Measurements from ENCODE around the gene ECI2.

The ECI2 gene, protein sequence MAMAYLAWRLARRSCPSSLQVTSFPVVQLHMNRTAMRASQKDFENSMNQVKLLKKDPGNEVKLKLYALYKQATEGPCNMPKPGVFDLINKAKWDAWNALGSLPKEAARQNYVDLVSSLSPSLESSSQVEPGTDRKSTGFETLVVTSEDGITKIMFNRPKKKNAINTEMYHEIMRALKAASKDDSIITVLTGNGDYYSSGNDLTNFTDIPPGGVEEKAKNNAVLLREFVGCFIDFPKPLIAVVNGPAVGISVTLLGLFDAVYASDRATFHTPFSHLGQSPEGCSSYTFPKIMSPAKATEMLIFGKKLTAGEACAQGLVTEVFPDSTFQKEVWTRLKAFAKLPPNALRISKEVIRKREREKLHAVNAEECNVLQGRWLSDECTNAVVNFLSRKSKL

DNA sequence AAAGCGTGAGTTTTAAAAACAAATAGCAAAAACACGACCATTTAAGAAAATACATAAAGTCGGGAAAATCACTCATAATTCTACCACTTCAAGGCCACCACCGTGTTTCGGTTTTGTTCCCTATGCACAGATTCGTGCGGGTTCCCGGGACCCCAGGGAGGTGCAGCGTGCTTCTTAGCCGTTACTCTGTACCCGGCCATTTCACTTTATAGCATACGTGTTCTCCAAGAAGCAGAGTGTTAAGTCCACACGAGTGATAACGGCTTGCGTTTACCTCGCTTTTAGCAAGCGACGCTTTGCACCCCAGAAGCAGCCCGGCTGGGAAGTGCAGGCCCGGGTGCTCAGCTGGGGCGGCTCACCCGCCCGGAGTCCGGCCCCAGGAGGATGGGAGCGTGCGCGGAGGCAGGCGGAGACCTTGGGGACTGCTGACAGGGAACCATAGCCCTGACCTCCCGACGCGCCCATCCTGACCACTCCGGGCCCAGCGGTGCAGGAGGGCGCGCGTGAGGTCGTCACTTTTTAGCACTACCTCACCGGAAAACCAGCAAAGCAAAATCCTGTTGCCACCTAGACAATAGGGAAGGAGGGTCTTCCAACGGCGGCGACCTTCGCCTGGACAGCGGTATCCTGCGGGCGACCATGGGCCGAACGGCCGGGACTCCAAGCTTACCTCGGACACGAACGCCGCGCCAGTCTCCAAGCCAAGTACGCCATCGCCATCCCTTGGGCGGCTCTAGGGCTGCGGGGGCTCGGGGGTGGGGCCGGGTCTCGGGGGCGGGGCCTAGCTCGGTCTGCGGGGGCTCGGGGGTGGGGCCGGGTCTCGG is at the start of gene ECI2:
Gene ECI2, minus strand, starts transcription at position 735 of the 824 bp plus-strand sequence. Its CDS starts 15 bp downstream, at position 720.
- DNase-seq = peak; percentile 47 to 70

DNA sequence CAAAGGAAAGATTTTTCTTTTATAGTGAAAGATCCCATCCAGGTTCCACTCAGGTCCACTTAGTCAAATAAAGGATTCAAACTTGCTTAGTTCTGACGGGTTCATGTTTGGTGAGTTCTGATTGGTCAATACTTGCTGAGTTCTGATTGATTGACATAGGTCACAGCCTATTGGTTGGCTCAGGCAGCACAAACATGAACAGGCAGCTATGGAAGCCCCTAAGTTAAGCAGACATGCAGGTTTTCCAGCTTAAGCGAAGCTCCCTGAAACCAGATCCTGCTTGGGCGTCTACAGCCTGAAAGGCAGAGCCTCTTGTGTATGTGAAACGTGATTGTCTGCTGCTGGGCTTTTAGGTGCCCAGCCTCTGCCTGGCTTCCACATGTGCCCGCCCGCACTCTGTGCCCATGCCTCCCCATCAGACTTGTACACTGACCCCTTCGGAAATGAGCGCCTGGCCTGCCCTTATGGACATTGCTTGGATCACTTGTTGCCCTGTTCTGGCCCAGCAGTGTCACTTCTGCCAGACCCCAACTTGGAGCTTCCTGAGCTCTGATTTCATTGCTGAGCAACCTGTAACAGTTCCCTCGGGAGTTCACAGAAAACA is 45.4 kb upstream of the ECI2 start:
- DNase-seq = peak in 1 of 2 experiments; percentile 31

DNA sequence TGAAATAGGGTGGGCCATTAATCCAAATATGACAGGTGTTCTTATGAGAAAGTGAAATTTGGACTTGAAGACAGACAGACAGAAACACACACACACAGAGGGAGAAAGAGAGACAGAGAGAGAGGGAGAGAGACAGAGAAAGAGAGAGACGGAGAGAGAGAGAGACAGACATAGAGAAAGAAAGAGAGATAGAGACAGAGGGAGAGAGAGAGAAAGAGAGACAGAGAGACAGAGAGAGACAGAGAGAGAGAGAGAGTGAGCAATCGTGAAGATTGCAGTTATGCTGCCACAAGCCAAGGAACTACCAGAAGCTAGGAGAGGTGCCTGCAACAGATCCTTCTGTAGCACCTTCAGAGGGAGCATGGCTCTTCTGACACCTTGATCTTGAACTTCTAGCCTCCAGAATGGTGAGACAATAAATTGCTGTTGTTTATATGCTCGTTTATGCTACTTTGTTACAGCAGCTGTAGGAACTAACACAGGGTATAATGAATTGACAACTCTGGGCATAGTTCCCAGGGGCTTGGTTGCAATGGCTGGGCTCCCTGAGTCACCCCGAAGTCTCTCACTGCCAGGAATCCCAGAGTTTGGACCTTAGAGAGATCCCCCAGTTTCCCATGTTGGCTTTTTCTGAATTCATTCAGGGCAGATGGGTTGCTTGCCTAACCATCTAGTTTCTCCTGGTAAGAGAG is 44.7 kb upstream of the ECI2 start:
- DNase-seq = no peak

DNA sequence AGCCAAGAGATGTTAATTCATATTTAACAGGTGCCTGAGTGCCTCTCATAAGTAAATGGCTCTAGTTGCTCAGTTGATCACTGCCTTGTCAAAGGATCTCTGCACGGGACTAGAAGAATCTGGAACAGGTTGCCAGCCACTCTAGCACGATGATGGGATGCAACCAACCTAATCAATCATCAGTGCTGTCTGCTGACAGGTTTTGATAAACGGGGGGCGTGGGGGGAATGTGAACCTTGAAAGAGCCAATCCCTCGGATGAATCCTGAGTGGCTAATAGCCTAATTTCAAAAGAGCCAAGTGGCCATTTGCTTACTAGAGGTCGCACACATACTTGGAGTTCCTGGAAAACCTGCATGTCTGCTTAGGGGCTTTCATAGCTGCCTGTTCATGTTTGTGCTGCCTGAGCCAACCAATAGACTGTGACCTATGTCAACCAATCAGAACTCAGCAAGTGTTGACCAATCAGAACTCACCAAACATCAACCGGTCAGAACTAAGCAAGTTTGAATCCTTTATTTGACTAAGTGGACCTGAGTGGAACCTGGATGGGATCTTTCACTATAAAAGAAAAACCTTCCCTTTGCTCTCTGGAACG is 43.5 kb upstream of the ECI2 start:
- peak in 1 of 2 experiments; percentile 8 for DNase-seq

DNA sequence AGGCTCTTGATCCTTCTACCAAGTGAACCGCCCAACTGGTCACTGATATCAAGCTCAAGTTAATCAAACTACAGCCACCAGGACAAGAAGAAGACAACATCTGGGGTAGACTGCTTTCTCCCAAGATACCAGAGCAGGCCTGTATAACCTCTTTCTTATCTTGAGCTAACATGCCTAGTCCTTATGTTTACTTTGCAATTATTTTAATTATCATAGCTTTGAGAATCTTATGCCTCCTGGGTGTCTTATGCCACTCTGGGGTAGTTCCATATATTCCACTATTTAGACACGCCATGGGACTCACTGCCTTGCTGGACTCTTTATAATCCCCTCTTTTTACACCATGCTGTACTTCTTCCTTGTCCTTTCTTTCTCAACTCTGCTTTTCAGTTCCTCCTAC is 41.5 kb upstream of the ECI2 start:
- DNase-seq = no peak

DNA sequence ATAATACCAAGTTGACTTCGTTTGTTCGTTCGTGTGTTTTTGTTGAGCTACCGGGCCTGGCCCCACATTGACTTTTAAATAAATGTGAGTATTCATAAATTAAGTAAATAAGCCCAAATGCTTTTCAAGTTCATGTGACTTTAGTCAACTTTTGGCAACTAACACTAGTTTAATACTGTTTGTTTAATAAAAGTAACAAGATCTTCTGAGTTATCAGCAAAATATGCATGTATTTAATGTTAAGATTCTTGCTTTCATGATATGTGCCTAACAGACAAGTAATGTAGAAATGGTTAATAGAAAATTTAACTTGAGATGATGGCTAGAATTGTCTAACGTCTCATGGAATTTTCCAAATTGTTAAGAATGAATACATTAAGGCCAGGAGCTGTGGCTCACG is 38.7 kb upstream of the ECI2 start:
- DNase-seq = no peak

DNA sequence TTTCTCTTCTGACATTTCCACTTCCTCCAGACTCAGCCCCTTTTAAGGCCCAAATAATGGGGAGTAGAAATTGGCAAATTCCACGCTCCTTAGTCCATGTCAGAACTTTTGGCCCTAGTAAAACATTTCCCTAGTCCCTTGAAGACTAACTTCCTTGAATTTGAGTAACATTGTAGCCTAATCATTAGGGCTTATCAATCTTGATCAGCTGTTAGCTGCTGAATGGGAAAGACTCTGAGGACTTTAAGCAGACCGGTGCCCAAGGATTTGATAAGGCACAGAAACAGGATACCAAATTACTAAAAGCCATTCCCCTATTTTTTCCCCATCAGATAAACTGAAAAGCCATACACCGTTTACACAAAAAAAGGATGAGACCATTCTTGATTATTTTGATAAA is 37.0 kb upstream of the ECI2 start:
- DNase-seq = no peak

DNA sequence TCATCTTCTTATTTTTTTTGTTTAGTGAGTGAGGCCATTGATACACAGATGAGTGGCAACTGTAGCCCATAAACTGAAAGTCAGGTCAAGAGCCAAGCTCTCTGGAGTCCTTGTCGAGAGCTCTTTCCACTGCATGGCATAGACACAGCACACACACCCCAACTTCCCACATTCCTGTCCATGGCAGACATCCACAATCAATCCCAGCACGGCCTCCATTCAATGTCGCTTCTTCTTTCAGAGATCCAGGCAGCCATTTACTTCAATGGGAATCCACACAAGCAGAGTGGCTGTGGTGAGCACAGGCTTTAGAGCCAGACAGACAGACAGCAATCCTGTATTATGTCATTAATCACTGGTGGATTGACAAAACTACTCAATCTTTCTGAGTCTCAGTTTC is 34.9 kb upstream of the ECI2 start:
- no peak for DNase-seq

DNA sequence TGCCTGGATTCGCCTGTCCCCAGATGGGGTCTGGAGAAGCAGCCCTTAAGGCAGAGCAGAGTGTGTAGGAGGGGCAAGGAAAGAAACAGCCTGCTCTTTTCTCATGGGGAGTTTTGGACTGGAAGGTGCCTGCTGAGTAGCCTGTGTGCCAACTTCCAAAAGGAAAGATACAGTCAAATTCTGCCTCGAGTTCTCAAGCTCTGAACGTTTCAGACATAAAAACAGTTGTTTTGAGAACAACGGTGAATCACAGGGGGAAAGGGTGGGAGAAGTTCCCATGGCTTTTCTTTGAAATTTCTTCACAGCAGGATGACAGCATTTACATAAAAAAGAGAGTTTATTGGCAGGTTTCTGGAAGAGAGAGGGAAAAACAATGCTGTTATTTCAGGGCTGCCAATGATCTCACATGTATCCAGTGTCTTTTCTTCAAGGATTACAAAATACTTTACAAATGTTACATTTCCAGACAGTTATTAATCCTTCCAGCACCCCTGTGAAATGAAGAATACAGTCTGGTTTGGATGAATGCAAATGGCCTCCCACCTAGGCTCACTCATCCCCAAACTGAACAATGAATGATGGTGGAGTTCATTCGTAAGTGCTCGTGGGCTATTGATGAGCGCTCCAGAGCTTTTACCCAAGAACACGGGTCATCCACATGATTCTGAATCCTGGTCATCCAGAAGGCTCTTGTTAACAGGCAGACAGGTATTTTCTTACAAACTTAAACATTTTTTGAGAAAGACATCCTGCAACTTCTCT is 33.8 kb upstream of the ECI2 start:
- no peak for DNase-seq

DNA sequence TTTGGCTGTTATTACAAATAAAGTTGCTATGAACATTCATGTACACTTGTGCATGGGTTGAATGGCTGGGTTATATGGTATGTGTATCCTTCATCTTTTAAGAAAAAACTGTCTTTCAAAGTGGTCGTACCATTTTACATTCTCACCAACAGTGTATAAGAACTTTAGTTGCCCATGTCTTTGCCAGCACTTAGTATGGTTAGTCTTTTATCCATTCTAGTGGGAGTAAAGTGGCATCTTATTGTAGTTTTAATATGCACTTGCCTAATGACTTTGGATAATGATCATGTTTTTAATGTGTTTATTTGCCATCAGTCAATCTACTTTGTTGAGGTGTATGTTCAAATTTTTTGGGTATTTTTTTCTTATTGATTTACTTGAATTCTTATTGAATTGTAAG is 32.5 kb upstream of the ECI2 start:
- no peak for DNase-seq

DNA sequence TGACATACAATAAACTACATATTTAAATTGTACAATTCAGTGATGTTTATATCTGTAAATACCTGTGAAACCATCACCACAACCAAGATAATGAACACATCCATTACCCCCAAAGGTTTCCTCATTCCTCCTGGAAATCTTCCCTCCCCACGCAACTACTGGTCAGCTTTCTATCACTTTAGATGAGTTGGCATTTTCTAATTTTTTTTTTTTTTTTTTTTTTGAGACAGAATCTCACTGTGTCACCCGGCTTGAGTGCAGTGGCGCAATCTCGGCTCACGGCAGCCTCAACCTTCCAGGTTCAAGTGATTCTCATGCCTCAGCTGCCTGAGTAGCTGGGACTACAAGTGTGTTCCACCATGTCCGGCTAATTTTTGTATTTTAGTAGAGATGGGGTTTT is 31.7 kb upstream of the ECI2 start:
- DNase-seq = no peak

DNA sequence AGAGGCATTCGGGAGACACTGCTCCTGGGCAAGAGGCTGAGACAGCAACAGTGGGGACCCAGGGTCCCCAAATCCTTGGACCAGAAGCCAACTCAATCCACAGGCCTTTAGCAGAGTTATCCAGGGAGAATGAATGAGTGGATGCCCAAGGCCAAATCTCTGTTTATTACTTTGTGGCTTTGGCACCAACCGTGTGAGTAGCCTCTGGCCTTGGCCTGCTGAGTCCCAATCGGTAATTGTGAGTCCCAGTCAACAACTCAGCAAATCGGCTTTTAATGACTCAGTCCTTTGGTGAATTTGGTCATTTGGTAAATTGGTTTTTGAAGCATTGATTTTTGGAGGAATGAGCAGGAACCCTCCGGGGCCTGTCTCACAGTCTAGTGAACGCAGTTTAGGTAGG is 29.1 kb upstream of the ECI2 start:
- DNase-seq = no peak

DNA sequence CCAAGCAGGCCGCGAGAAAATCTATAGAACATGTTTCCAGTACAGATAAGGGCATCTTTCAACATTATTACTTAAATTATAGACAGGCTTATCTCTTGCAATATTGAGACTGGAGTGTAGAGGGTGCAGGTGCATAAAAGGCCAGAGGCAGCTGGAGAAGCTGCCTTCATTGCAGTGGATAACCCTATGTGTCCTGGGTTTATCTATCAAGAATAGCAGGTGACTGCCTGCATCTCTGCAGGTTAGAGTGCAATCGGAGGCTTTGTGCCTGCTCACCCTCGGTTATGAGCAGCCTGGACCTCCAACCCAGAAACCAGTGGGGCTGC is 28.7 kb upstream of the ECI2 start:
- no peak for DNase-seq

DNA sequence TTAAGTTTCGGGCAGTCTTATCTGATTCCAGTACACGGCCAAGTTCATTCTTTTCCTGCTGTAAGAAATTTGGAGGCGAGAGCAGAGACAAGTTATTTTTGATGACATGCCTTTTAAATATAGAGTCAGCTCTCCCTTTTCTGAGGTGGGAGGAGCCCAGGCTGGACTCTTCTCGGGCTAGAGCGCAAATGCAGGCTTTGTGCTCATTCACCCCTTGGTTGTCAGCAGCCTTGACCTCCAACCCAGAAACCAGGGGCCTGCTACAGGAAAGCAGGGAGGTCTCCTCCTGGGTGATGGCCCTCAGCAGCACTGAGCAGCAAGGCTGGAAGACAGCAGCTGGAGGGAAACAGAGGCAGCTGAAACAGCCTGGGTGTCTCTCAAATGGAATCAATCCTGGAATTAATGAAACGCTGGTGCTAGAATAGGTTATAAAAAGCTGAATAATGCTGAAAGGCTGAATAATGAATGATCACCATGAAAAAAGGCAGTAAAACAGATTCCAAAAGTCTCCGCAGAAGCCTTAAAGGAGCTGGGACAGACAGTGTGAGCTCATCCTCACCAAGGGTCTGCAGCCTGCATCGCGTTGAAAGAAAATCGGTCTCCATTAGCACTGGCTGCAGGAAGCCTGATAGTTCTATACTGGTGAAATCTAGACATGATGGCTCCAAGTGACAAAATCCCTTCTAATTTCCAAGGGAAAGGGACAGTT is 28.2 kb upstream of the ECI2 start:
- DNase-seq = no peak

DNA sequence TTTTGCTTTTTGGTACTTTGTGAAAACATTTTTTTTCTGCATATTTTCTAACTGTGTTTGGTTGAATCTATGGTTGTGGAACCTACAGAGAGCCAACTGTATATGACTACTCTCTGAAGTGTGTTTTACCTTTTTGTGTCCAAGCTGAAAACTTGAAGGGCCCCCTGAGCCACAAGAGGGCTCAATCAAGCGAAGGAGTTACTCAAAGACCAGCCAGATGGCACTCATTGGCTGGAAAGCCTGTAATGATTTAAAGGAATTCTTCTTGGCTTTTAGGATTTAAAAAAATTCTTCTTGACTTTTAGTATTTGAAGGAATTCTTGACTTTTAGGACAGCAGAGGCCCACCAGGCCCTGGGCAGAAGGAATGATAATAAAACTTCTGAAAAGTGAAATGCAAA is 27.0 kb upstream of the ECI2 start:
- DNase-seq = no peak

DNA sequence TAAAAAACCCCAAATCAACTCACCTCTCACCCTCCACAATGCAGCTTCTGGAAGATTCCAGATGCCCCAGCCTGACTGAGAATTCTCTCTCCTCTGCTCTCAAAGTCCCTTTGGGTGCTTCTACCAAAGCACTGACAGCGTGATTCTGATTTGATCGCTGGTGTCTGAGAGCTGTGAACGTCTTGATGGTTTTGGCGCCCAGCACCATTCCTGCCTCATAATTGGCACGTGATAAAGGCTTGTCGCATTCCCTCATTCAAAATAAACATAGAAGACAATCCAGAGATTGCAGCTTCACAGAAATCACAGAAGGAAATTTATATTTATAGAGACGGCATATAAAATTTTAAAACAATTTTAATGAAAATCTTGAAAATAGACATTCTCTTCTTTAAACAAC is 24.1 kb upstream of the ECI2 start:
- no peak for DNase-seq

DNA sequence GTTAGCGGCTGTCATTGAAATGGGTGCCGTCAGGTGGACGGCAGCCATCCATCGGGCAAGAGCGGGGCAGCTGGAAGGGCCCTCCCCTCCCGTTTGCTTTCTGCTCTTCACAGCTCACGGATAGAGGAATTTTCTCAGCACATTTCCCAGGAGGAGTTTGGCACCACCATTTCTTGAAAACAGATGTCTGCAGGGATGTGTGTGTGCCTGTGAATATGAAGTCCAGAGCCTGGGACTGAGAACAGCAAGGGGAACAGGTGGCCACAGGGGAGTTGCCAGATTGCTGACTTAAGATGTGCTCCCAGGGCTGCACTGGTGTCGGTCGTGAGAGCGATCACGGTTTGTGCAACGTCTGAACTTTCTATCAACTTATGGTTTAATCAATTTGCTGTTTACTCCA is 22.1 kb upstream of the ECI2 start:
- DNase-seq = no peak

DNA sequence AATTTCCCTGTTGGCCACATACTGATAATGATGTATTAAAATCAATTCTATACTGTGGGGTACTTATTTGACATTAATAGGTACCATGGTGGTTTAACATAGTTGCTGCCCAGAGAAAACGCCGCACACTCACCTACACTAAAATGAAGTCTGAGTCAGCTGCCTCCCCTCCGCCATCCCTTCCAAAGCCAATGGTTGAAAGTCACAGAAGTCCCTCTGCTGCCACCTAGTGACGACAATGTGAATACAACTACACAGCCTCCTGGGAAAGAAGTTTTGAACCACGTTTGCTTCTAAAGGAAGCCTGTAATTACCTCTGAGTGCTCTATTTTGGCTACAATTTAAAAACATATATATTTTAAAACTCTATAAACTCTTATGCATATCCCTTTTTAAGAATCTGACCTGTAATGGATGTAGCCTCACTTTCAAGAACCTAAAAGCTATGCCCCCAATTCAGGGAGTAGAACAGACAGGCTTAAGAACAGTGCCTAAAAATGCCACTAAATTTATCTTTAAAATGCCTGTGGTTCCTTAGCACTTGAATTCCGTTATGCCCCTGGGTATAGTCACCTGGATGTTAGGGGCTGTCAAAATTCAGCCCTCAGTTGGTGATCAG is 20.6 kb upstream of the ECI2 start:
- DNase-seq = peak; percentile 54 to 80

DNA sequence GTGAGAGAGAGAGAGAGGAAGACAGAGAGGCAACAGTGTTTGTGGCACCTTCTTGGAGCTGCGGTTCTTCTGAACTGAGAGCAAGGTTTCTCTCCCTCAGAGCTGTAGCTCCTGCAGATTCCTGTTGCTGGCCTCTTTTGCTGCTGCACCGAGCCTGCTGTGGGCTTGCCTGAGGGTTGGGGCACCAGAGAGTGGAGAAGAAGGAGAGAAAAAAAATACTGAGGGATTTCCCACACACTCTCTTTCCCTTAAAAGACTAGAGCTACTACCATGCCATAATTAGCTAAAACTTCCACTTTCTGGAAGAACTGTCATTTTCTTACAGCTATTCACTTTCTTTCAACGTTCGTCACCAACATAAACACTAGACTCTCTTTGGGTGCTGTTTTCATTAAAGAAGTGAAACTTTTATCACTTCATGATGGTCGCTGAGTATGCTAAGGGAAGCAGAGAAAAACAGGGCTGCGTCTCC is 18.2 kb upstream of the ECI2 start:
- no peak for DNase-seq

DNA sequence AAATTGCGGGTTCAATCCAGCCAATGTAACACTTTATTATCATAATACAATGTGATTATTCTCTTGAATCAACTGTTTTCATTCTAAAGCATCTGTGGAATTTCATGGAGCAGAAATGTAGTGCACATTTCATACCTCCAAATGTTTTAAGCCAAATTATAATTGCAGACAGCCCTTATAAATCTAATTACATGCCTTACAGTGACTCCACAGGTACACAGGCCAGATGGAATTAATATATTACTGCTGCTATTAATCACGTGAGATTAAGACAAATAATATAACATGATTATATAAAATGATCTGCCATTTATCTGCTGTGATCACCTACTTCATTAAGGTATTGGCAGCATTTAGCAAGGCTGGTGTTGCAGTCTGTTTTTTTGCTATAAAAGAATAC is 9.7 kb upstream of the ECI2 start:
- no peak for DNase-seq

DNA sequence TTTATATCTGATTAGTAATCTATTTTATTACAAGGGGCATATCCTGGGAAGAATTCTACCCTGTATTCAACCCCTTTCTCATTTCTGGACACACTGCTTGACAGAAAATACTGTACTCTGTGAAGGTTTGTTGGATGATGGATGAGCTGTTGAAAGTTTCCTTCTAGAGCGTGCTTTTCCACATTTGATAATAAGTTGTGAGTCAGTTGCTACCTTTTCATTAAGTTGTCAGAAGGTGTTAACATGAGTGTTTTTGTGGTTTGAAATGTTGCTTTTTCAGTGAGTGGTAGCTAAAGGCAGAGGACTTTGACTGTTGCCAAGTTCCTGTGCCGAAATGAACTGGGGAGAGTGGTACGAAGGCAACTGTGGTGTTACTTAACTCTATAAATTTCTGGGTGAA is 3.9 kb upstream of the ECI2 start:
- no peak for DNase-seq
